Progenitor cell of endocrine pancreas (in vitro differentiated cells): Measurements from ENCODE around the gene FRMD4A. TPM values are rescaled to one million over a fixed set of nuclear protein-coding genes. Genes with fewer than 3 reads are reported as not detected.
"Not testable (repeated sequence)": the region's sequence is repeated elsewhere in the genome, so short reads cannot be mapped to it uniquely, and the experiment has no call there.

Source experiments
- DNase-seq: peaks from one replicate; pipeline ENCODE4 v3.0.0; 2021; ENCODE audit warnings: low spot score; ENCODE audit not compliant: unreplicated experiment
- H3K27ac Mint-ChIP-seq: 2 replicates; pipeline ENCODE4 v1.8.0; 2021; ENCODE audit warnings: mild to moderate bottlenecking, moderate library complexity, mixed read lengths
- H3K27me3 Mint-ChIP-seq: 2 replicates; pipeline ENCODE4 v1.8.0; 2021; ENCODE audit warnings: mixed read lengths
- H3K36me3 Mint-ChIP-seq: 2 replicates; pipeline ENCODE4 v1.8.0; 2022; ENCODE audit warnings: mixed read lengths; ENCODE audit not compliant: insufficient read depth
- H3K4me1 Mint-ChIP-seq: 2 replicates; pipeline ENCODE4 v1.8.0; 2021; ENCODE audit warnings: low read depth, mixed read lengths
- H3K4me3 Mint-ChIP-seq: 2 replicates; pipeline ENCODE4 v1.8.0; 2021; ENCODE audit warnings: low read depth, mild to moderate bottlenecking, moderate library complexity, mixed read lengths
- H3K9me3 Mint-ChIP-seq: 2 replicates; pipeline ENCODE4 v1.8.0; 2021; ENCODE audit warnings: low read depth, mixed read lengths
- CTCF ChIP-seq: fragments of 200-600 bp; sonication (generic); IDR thresholded peaks from one replicate; pipeline ENCODE4 v1.5.0; 2021; ENCODE audit warnings: antibody characterized with exemption, mild to moderate bottlenecking; ENCODE audit not compliant: unreplicated experiment
- total RNA-seq: library from RNA; stranded (reverse); gene quantifications from 2 replicates; pipeline ENCODE4 v1.2.1, GENCODE V29; 2021

FRMD4A gene
- total RNA-seq, 1 donor from 2014 or later = 42.2 TPM

GRCh38 chr10:14200698-14201544 lies 129.8 kb downstream of the FRMD4A start:
- Mint-ChIP-seq H3K27me3 (peaks cover 7% of the 10 kb centered on the region), H3K4me1 (peaks cover 2% of the 10 kb centered on the region), H3K9me3 (no peaks in the 10 kb centered on the region), H3K27ac (no peak overlapping the region), H3K36me3 (no peaks in the 10 kb centered on the region), H3K4me3 (no peak overlapping the region)
- peak; percentile 45 for TF ChIP-seq CTCF
- DNase-seq = peak; percentile 10

GRCh38 chr10:14199098-14199497 lies 131.6 kb downstream of the FRMD4A start:
- H3K4me1 Mint-ChIP-seq, DNase-seq, H3K4me3 Mint-ChIP-seq, H3K27ac Mint-ChIP-seq, H3K36me3 Mint-ChIP-seq, H3K9me3 Mint-ChIP-seq: not testable (repeated sequence)
- peaks cover 14% of the 10 kb centered on the region for H3K27me3 Mint-ChIP-seq

GRCh38 chr10:14198078-14198477 lies 132.6 kb downstream of the FRMD4A start:
- Mint-ChIP-seq H3K27ac (no peak overlapping the region), H3K9me3 (no peaks in the 10 kb centered on the region), H3K27me3 (peaks cover 10% of the 10 kb centered on the region), H3K4me3 (no peak overlapping the region), H3K36me3 (no peaks in the 10 kb centered on the region), H3K4me1 (peaks cover 2% of the 10 kb centered on the region)
- TF ChIP-seq CTCF = no peak
- no peak for DNase-seq

- H3K27me3 Mint-ChIP-seq = peaks cover 9% of the 10 kb centered on the region
- peaks cover 14% of the 10 kb centered on the region for H3K4me1 Mint-ChIP-seq
- no peak overlapping the region for H3K27ac Mint-ChIP-seq
- H3K4me3 Mint-ChIP-seq = no peak overlapping the region
- H3K36me3 Mint-ChIP-seq = no peaks in the 10 kb centered on the region
- no peak for DNase-seq
- no peaks in the 10 kb centered on the region for H3K9me3 Mint-ChIP-seq
- no peak for TF ChIP-seq CTCF
These were observed 134.6 kb downstream of the FRMD4A start for GRCh38 chr10:14196113-14196512.

GRCh38 chr10:14195433-14195832 lies 135.3 kb downstream of the FRMD4A start:
- Mint-ChIP-seq H3K4me3 (no peak overlapping the region), H3K36me3 (no peaks in the 10 kb centered on the region), H3K4me1 (peaks cover 14% of the 10 kb centered on the region), H3K9me3 (peaks cover 3% of the 10 kb centered on the region), H3K27me3 (peaks cover 7% of the 10 kb centered on the region), H3K27ac (no peak overlapping the region)
- no peak for DNase-seq
- no peak for TF ChIP-seq CTCF

GRCh38 chr10:14192746-14193145 lies 138.0 kb downstream of the FRMD4A start:
- Mint-ChIP-seq H3K27me3 (peaks cover 7% of the 10 kb centered on the region), H3K27ac (no peak overlapping the region), H3K36me3 (no peaks in the 10 kb centered on the region), H3K4me3 (no peak overlapping the region), H3K4me1 (peaks cover 14% of the 10 kb centered on the region), H3K9me3 (peaks cover 3% of the 10 kb centered on the region)
- no peak for DNase-seq
- no peak for TF ChIP-seq CTCF
